Hepatocyte (in vitro differentiated cells): Measurements from ENCODE around the gene TLCD2. TPM values are rescaled to one million over a fixed set of nuclear protein-coding genes. Genes with fewer than 3 reads are reported as not detected.

Experiments used
- DNase-seq: peaks from one replicate; pipeline ENCODE4 v3.0.0-alpha.2; 2016; ENCODE audit warnings: low spot score
- H2AFZ ChIP-seq: fragments of 200-600 bp; sonication (generic); 2 replicates; pipeline ENCODE4 v1.6.0; 2016; ENCODE audit warnings: antibody characterized with exemption, mild to moderate bottlenecking
- H3K27ac ChIP-seq: fragments of 200-600 bp; sonication (generic); 2 replicates; pipeline ENCODE4 v1.5.1; 2016; ENCODE audit warnings: mild to moderate bottlenecking
- H3K27me3 ChIP-seq: fragments of 200-600 bp; sonication (generic); 2 replicates; pipeline ENCODE4 v1.6.1; 2016
- H3K36me3 ChIP-seq: fragments of 200-600 bp; sonication (generic); replicated peaks from 2 replicates; pipeline ENCODE4 v1.5.1; 2016; ENCODE audit warnings: low read depth; ENCODE audit not compliant: insufficient read depth
- H3K4me1 ChIP-seq: fragments of 200-600 bp; sonication (generic); 2 replicates; pipeline ENCODE4 v1.5.1; 2016; ENCODE audit warnings: mild to moderate bottlenecking, moderate library complexity; ENCODE audit not compliant: insufficient read depth
- H3K4me2 ChIP-seq: fragments of 200-600 bp; sonication (generic); 2 replicates; pipeline ENCODE4 v1.6.0; 2016
- H3K4me3 ChIP-seq: fragments of 200-600 bp; sonication (generic); 2 replicates; pipeline ENCODE4 v1.5.1; 2016; ENCODE audit warnings: mild to moderate bottlenecking
- H3K79me2 ChIP-seq: fragments of 200-600 bp; sonication (generic); 2 replicates; pipeline ENCODE4 v1.6.0; 2017; ENCODE audit warnings: mild to moderate bottlenecking
- H3K9me2 ChIP-seq: fragments of 200-600 bp; sonication (generic); replicated peaks from 2 replicates; pipeline ENCODE4 v1.6.0; 2017; ENCODE audit warnings: mild to moderate bottlenecking; ENCODE audit not compliant: insufficient read depth
- H3K9me3 ChIP-seq: fragments of 200-600 bp; sonication (generic); 2 replicates; pipeline ENCODE4 v1.5.1; 2016; ENCODE audit warnings: low read depth, mild to moderate bottlenecking
- H4K20me1 ChIP-seq: fragments of 200-600 bp; sonication (generic); 2 replicates; pipeline ENCODE4 v1.6.0; 2016; ENCODE audit warnings: mild to moderate bottlenecking; ENCODE audit not compliant: insufficient read depth, poor library complexity, severe bottlenecking
- CTCF ChIP-seq: fragments of 200-600 bp; sonication (generic); IDR thresholded peaks from 2 replicates; pipeline ENCODE4 v1.5.1; 2016; ENCODE audit warnings: antibody characterized with exemption, mild to moderate bottlenecking; ENCODE audit not compliant: poor library complexity
- EZH2 ChIP-seq: fragments of 200-600 bp; sonication (generic); IDR thresholded peaks from 2 replicates; pipeline ENCODE4 v1.6.1; 2016; ENCODE audit warnings: antibody characterized with exemption, mild to moderate bottlenecking, borderline replicate concordance
- EZH2phosphoT487 ChIP-seq: fragments of 200-600 bp; sonication (generic); IDR thresholded peaks from one replicate; pipeline ENCODE4 v1.6.1; 2018; ENCODE audit warnings: antibody characterized with exemption, mild to moderate bottlenecking, low read depth, moderate library complexity; ENCODE audit not compliant: unreplicated experiment, severe bottlenecking
- WGBS: methylation state at CpG from one replicate; pipeline ENCODE4 v1.1.6; 2016; ENCODE audit warnings: low lambda C conversion rate; ENCODE audit errors: missing lambda C conversion rate; 5-methylcytosine and 5-hydroxymethylcytosine counted together
- polyA plus RNA-seq: library from polyadenylated mRNA; unstranded; fragments of >200 nt; fragmentation: Nextera tagmentation; extraction: Ambion mirVana; gene quantifications from 2 replicates; pipeline ENCODE4 v1.2.1, GENCODE V29; 2016
- total RNA-seq: library from RNA; depleted of rRNA; stranded (reverse); fragments of >200 nt; gene quantifications from 2 replicates; pipeline ENCODE4 v1.2.3, GENCODE V29; 2014

TLCD2 gene
- total and polyA plus RNA-seq, 2 experiments from 2014 or later: 2.0 to 4.5 TPM

GRCh38 chr17:1727876-1728630 lies 17.9 kb upstream of the TLCD2 start:
- 89% methylated on average over 26 of the region's 28 CpGs for WGBS
- no peaks in the 10 kb centered on the region for H4K20me1 ChIP-seq
- no peak for TF ChIP-seq EZH2
- TF ChIP-seq CTCF: no peak
- no peak for TF ChIP-seq EZH2phosphoT487
- no peaks in the 10 kb centered on the region for H3K9me2 ChIP-seq
- peaks cover 27% of the 10 kb centered on the region for H3K79me2 ChIP-seq
- no peak overlapping the region for H3K27ac ChIP-seq
- H2AFZ ChIP-seq: no peak overlapping the region
- H3K4me2 ChIP-seq: no peak overlapping the region
- no peaks in the 10 kb centered on the region for H3K27me3 ChIP-seq
- H3K4me1 ChIP-seq: peaks cover 24% of the 10 kb centered on the region
- no peak for DNase-seq
- no peak overlapping the region for H3K4me3 ChIP-seq
- H3K9me3 ChIP-seq: no peaks in the 10 kb centered on the region
- no peaks in the 10 kb centered on the region for H3K36me3 ChIP-seq

GRCh38 chr17:1727258-1727789 lies 17.1 kb upstream of the TLCD2 start:
- no peak overlapping the region for H2AFZ ChIP-seq
- H3K9me3 ChIP-seq: no peaks in the 10 kb centered on the region
- no peaks in the 10 kb centered on the region for H4K20me1 ChIP-seq
- DNase-seq: peak; percentile 5
- 92% methylated on average over 20 of the region's 21 CpGs for WGBS
- no peaks in the 10 kb centered on the region for H3K27me3 ChIP-seq
- no peaks in the 10 kb centered on the region for H3K9me2 ChIP-seq
- peaks cover 24% of the 10 kb centered on the region for H3K4me1 ChIP-seq
- H3K4me2 ChIP-seq: no peak overlapping the region
- H3K27ac ChIP-seq: no peak overlapping the region
- H3K4me3 ChIP-seq: no peak overlapping the region
- H3K36me3 ChIP-seq: no peaks in the 10 kb centered on the region
- peaks cover 27% of the 10 kb centered on the region for H3K79me2 ChIP-seq
- TF ChIP-seq CTCF (no peak), EZH2phosphoT487 (no peak), EZH2 (no peak)

GRCh38 chr17:1726626-1727257 lies 16.6 kb upstream of the TLCD2 start:
- no peaks in the 10 kb centered on the region for H4K20me1 ChIP-seq
- no peak overlapping the region for H3K27ac ChIP-seq
- DNase-seq: no peak
- no peaks in the 10 kb centered on the region for H3K9me3 ChIP-seq
- no peaks in the 10 kb centered on the region for H3K36me3 ChIP-seq
- H2AFZ ChIP-seq: no peak overlapping the region
- H3K4me2 ChIP-seq: no peak overlapping the region
- H3K9me2 ChIP-seq: no peaks in the 10 kb centered on the region
- H3K79me2 ChIP-seq: peaks cover 27% of the 10 kb centered on the region
- WGBS: 93% methylated on average over 16 of the region's 18 CpGs
- H3K27me3 ChIP-seq: no peaks in the 10 kb centered on the region
- H3K4me3 ChIP-seq: no peak overlapping the region
- peaks cover 24% of the 10 kb centered on the region for H3K4me1 ChIP-seq
- TF ChIP-seq EZH2: no peak
- no peak for TF ChIP-seq EZH2phosphoT487
- TF ChIP-seq CTCF: no peak
